ENCODE data around the gene TKT.

GRCh38 chr3:53243165-53243564 is 12.7 kb downstream of the TKT start:
- TF ChIP-seq POLR2A (IDR thresholded peaks at IDR 0.05; ENCODE audit: low read depth, low read length) (no peak), POLR2AphosphoS5 (IDR thresholded peaks at IDR 0.05; ENCODE audit: low read depth, low read length) (no peak), TAF1 (IDR thresholded peaks at IDR 0.05; ENCODE audit: borderline replicate concordance, low read depth, low read length) (no peak)
